Heart right ventricle (tissue), 16 donors: ENCODE measurements around the gene FAM13C. TPM values are rescaled to one million over a fixed set of nuclear protein-coding genes. Genes with fewer than 3 reads are reported as not detected.

Experiments
- ATAC-seq, 8 donors: fragments of 200-7000 bp; cut with Tn5 transposase; one replicate each; pipeline ENCODE4 v1.9.1; 2020; ENCODE audit warnings: mild to moderate bottlenecking in 8 of 8, moderate library complexity in 8 of 8, moderate number of reproducible peaks in 1 of 8
- DNase-seq, 2 donors: peaks; one replicate each; pipeline ENCODE4 v3.0.0-alpha.2; 2020
- H3K27ac ChIP-seq, 10 donors: fragments of 200-600 bp; sonication (generic) in 2 of 10; one replicate each; pipeline versions ENCODE4 v1.5.0 to v1.8.0; 2020 to 2022; ENCODE audit warnings: mild to moderate bottlenecking in 3 of 10
- H3K27me3 ChIP-seq, 7 donors: fragments of 200-600 bp; one replicate each; pipeline ENCODE4 v1.8.0; 2021 to 2022; ENCODE audit warnings: mild to moderate bottlenecking in 2 of 7
- H3K36me3 ChIP-seq, 9 donors: fragments of 200-600 bp; sonication (generic) in 1 of 9; one replicate each; pipeline versions ENCODE4 v1.5.0 to v1.8.0; 2020 to 2022; ENCODE audit warnings: mild to moderate bottlenecking in 2 of 9
- H3K4me1 ChIP-seq, 9 donors: fragments of 200-600 bp; sonication (generic) in 1 of 9; one replicate each; pipeline versions ENCODE4 v1.5.0 to v1.8.0; 2020 to 2022; ENCODE audit warnings: mild to moderate bottlenecking in 4 of 9
- H3K4me3 ChIP-seq, 10 donors: fragments of 200-600 bp; sonication (generic) in 2 of 10; one replicate each; pipeline versions ENCODE4 v1.5.0 to v1.8.0; 2020 to 2022; ENCODE audit warnings: mild to moderate bottlenecking in 7 of 10, moderate library complexity in 2 of 10
- H3K9me3 ChIP-seq, 11 donors: fragments of 200-600 bp in 10 of 11; sonication (generic) in 2 of 11; one replicate each; pipeline versions ENCODE4 v1.5.0 to v1.8.0; 2013 to 2022; ENCODE audit warnings: mild to moderate bottlenecking in 2 of 11, control low read depth in 1 of 11, moderate library complexity in 1 of 11
- CTCF ChIP-seq, 9 donors: fragments of 200-600 bp; sonication (generic) in 2 of 9; IDR thresholded peaks; one replicate each; pipeline versions ENCODE4 v1.5.0 to v1.8.0; 2021 to 2022; ENCODE audit warnings: antibody characterized with exemption in 9 of 9, mild to moderate bottlenecking in 5 of 9, moderate library complexity in 1 of 9
- WGBS, 2 donors: extraction: QIAGEN DNeasy Blood & Tissue Kit; methylation state at CpG; one replicate each; pipeline ENCODE4 v1.1.7; 2013; ENCODE audit warnings: inconsistent platforms in 1 of 2; 5-methylcytosine and 5-hydroxymethylcytosine counted together
- intact Hi-C, 10 donors: fragments of 100-400 bp; cut with DNase I; formaldehyde crosslinking; loops; one replicate each; pipeline versions ENCODE4 v1.11.1 to v1.14.2; 2022
- polyA plus RNA-seq, 2 donors: library from polyadenylated mRNA; stranded (reverse); fragments of 200-250 nt; gene quantifications; one replicate each; pipeline ENCODE4 v1.2.3, GENCODE V29; 2013
- total RNA-seq, 10 donors: library from RNA; stranded (reverse); fragmentation: NEBNext Ultra II Directional in 3 of 10; extraction: Animal tissue kit (Norgen Biotek cat#: 25700) in 3 of 10; gene quantifications; one replicate each; pipeline versions ENCODE4 v1.2.1 to v1.2.4, GENCODE V29; 2021 to 2023
- donor health status: Arrhythmogenic right ventricular cardiomyopathy.
- donor health status: ischemic (EF 13 %, LVEDD 7.1; RV severe dilation, severe dysfunction).
- donor health status: healthy with polysubstance abuse.
- donor health status: DM: no; HTN: yes; CAD: no.
- donor health status: DM: no; HTN: no; CAD: no.
- donor health status: ischemic (EF 25% LVEDD 6.9; RV normal size, moderate dysfunction).
- donor health status: ischemic (EF 25% LVEDD 5.7; RV mildly dilated, moderate dysfunction).
- donor health status: healthy.
- donor health status: DM: yes; HTN: yes; CAD: no.
- donor health status: Ischemic cardiomyopathy.
- donor health status: ischemic (EF 35%, LVEDD 5.7; RV mildly dilated, moderate dysfunction).
- donor health status: nonischemic (EF 11% LVEDD 7.7; RV severe dilation, severe dysfunction).
- donor health status: DM: yes; HTN: yes; CAD: no.
- donor health status: PGD.
- donor health status: ischemic (EF 29% LVEDD 5.4; RV normal size, mild dysfunction).
- donor health status: nonischemic (EF 23%, LVEDD 6.1; RV moderate dilation, normal function).

FAM13C gene
- total and polyA plus RNA-seq, 12 donors = 1.5 to 14.6 (median 7.0) TPM

GRCh38 chr10:59360605-59361405, 1.5 kb downstream of the FAM13C start:
- no peak for DNase-seq
- no peaks in the 10 kb centered on the region for H3K9me3 ChIP-seq
- WGBS, 2 donors = 60 to 64% methylated on average over 6 of the region's 6 CpGs
- no peak for TF ChIP-seq CTCF (IDR thresholded peaks at IDR 0.05)
- peaks cover 0 to 7% (median 0%) of the 10 kb centered on the region in 7 donors for H3K27me3 ChIP-seq
- peak overlapping the region in 8 of 10 donors; percentile 58 to 77 (median 70) for H3K4me3 ChIP-seq
- no peak for ATAC-seq
- H3K27ac ChIP-seq = peak overlapping the region in 8 of 10 donors; percentile 79 to 94 (median 88)
- H3K36me3 ChIP-seq = peaks cover 0 to under 1% (median 0%) of the 10 kb centered on the region in 9 donors
- intact Hi-C loops = loop anchor here in 4 of 10 donors (5.0 to 10.0 kb wide), 5 partner anchors 49 to 174 kb away; no protein-coding TSS in a partner anchor
- peaks cover 3 to 63% (median 24%) of the 10 kb centered on the region in 9 donors for H3K4me1 ChIP-seq

GRCh38 chr10:59358576-59358975, 3.8 kb downstream of the FAM13C start:
- intact Hi-C loops = loop anchor here in 1 of 10 donors (10.0 kb wide), 1 partner anchor 94 kb away; no protein-coding TSS in a partner anchor
- no peak for ATAC-seq
- H3K9me3 ChIP-seq = no peaks in the 10 kb centered on the region
- peaks cover 0 to 7% (median 0%) of the 10 kb centered on the region in 7 donors for H3K27me3 ChIP-seq
- peaks cover 3 to 57% (median 24%) of the 10 kb centered on the region in 9 donors for H3K4me1 ChIP-seq
- no peak overlapping the region for H3K4me3 ChIP-seq
- no peak for TF ChIP-seq CTCF (IDR thresholded peaks at IDR 0.05)
- H3K36me3 ChIP-seq = peaks cover 0 to 17% (median 0%) of the 10 kb centered on the region in 9 donors
- DNase-seq = no peak
- no peak overlapping the region for H3K27ac ChIP-seq

GRCh38 chr10:59354434-59354833, 7.9 kb downstream of the FAM13C start:
- no peak for TF ChIP-seq CTCF (IDR thresholded peaks at IDR 0.05)
- no peak for ATAC-seq
- Histone ChIP-seq H3K36me3 (peaks cover 0 to 55% (median 0%) of the 10 kb centered on the region in 9 donors), H3K4me3 (no peak overlapping the region), H3K4me1 (peaks cover 0 to 23% (median 4%) of the 10 kb centered on the region in 9 donors), H3K9me3 (no peaks in the 10 kb centered on the region), H3K27me3 (no peaks in the 10 kb centered on the region), H3K27ac (no peak overlapping the region)
- DNase-seq = no peak
- intact Hi-C loops = loop anchor here in 1 of 10 donors (10.0 kb wide), 1 partner anchor 90 kb away; no protein-coding TSS in a partner anchor

- Histone ChIP-seq H3K27me3 (no peaks in the 10 kb centered on the region), H3K4me1 (peaks cover 0 to 5% (median 0%) of the 10 kb centered on the region in 9 donors), H3K4me3 (no peak overlapping the region), H3K27ac (no peak overlapping the region), H3K9me3 (no peaks in the 10 kb centered on the region), H3K36me3 (peaks cover 0 to 69% (median 0%) of the 10 kb centered on the region in 9 donors)
- no peak for TF ChIP-seq CTCF (IDR thresholded peaks at IDR 0.05)
- WGBS, 2 donors = 77 to 82% methylated on average over 2 of the region's 2 CpGs
- no peak for ATAC-seq
- DNase-seq = no peak
- intact Hi-C loops = loop anchor here in 1 of 10 donors (10.0 kb wide), 1 partner anchor 86 kb away; no protein-coding TSS in a partner anchor
Observed at GRCh38 chr10:59350558-59350957, 11.8 kb downstream of the FAM13C start.
